ENCODE data around the gene ZNF770. TPM values are rescaled to one million over a fixed set of nuclear protein-coding genes. Genes with fewer than 3 reads are reported as not detected.
"Not testable (repeated sequence)": the region's sequence is repeated elsewhere in the genome, so short reads cannot be mapped to it uniquely, and the experiment has no call there.

The ZNF770 gene
- total and polyA plus RNA-seq, 7 donors = 4.8 to 21.4 (median 15.9) TPM

DNA sequence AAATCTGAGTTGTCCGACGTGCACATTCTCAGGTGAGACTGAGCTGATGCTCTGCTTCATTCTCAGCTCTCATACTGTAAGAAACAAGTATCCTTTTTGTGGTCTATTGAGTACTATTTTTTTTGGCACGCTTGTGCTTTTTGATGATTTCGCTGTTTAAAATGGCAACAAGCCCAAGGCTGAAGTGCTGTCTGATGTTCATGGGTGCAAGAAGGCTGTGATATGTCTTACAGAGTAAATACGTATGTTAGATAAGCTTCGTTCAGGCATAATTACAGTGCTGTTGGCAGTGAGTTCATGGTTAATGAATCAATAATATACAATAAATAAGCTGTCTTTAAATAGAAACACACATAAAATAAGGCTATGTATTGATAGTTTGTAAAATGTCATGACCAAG is 45.7 kb downstream of the ZNF770 start:
- WGBS, 2 donors = 48 to 78% methylated on average over 6 of the region's 6 CpGs
- H3K36me3 ChIP-seq = peaks cover 4 to 88% (median 17%) of the 10 kb centered on the region in 4 donors
- no peak overlapping the region for H3K27ac ChIP-seq

GRCh38 chr15:34941831-34942230 is 46.3 kb downstream of the ZNF770 start:
- WGBS, 2 donors = 78 to 80% methylated on average over 3 of the region's 3 CpGs
- DNase-seq = no peak
- intact Hi-C loops (cut with DNase I) = no loop called here

More for the DNA sequence above, 45.7 kb downstream of the ZNF770 start:
- Histone ChIP-seq H3K9me3 (no peaks in the 10 kb centered on the region), H3K4me3 (no peak overlapping the region), H3K27me3 (no peaks in the 10 kb centered on the region), H3K4me1 (no peaks in the 10 kb centered on the region)
- TF ChIP-seq POLR2A (IDR thresholded peaks at IDR 0.05) (no peak), CTCF (IDR thresholded peaks at IDR 0.05) (no peak), POLR2AphosphoS5 (IDR thresholded peaks at IDR 0.05) (no peak), EP300 (IDR thresholded peaks at IDR 0.05) (no peak)
- no peak for DNase-seq
- intact Hi-C loops (cut with DNase I) = no loop called here

DNA sequence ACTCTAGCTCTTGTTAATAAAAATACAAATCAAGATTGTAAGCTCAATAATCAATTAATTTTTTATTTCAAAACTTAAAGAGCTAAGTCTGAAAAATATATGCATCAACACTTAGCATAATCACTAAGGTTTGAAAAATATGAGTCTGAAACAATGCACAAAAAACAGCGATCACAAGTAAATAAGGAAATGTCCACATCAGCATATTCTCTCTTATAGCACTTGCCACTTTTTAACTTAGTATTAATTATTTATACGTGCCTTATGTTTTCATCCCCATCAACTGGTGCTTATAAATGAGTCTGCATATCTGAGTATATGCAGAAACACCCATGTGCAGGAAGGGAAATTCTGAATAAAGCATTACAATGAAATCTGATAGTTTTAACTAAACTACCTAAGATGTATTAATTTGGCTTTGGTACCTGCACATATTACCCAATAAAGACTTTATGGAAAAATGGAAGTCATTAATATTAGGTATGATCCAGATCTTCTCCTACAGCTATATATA is 46.8 kb downstream of the ZNF770 start:
- H3K9me3 ChIP-seq = no peaks in the 10 kb centered on the region
- H3K27ac ChIP-seq = no peak overlapping the region
- H3K4me1 ChIP-seq = no peaks in the 10 kb centered on the region
- peaks cover 4 to 99% (median 22%) of the 10 kb centered on the region in 4 donors for H3K36me3 ChIP-seq
- intact Hi-C loops (cut with DNase I) = no loop called here
- no peak overlapping the region for H3K4me3 ChIP-seq
- 98% methylated on average over 2 of the region's 2 CpGs for WGBS, 2 donors
- TF ChIP-seq POLR2AphosphoS5 (IDR thresholded peaks at IDR 0.05) (no peak), POLR2A (IDR thresholded peaks at IDR 0.05) (no peak), CTCF (IDR thresholded peaks at IDR 0.05) (no peak), EP300 (IDR thresholded peaks at IDR 0.05) (no peak)
- H3K27me3 ChIP-seq = no peaks in the 10 kb centered on the region
- DNase-seq = no peak

More at GRCh38 chr15:34941831-34942230, 46.3 kb downstream of the ZNF770 start:
- no peak overlapping the region for H3K4me3 ChIP-seq
- no peaks in the 10 kb centered on the region for H3K27me3 ChIP-seq
- H3K27ac ChIP-seq = no peak overlapping the region
- H3K36me3 ChIP-seq = peaks cover 4 to 94% (median 17%) of the 10 kb centered on the region in 4 donors
- no peak for TF ChIP-seq CTCF (IDR thresholded peaks at IDR 0.05)
- no peak for TF ChIP-seq POLR2AphosphoS5 (IDR thresholded peaks at IDR 0.05)
- no peaks in the 10 kb centered on the region for H3K4me1 ChIP-seq
- H3K9me3 ChIP-seq = no peaks in the 10 kb centered on the region

- H3K4me3 ChIP-seq = no peak overlapping the region
Measured at GRCh38 chr15:34933432-34933975, 54.6 kb downstream of the ZNF770 start.

DNA sequence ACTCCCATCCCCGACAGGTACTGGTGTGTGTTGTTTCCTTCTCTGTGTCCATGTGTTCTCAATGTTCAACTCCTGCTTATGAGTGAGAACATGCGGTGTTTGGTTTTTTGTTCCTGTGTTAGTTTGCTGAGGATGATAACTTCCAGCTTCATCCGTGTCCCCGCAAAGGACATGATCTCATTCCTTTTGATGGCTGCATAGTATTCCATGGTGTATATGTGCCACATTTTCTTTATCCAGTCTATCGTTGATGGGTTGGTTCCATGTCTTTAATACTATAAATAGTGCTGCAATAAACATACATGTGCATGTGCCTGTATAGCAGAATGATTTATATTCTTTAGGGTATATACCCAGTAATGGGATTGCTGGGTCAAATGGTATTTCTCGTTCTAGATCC is 59.7 kb downstream of the ZNF770 start:
- 98% methylated on average over 6 of the region's 6 CpGs for WGBS, 2 donors
- H3K9me3 ChIP-seq; DNase-seq; H3K27me3 ChIP-seq; H3K27ac ChIP-seq; H3K4me1 ChIP-seq; intact Hi-C loops (cut with DNase I); H3K4me3 ChIP-seq: not testable (repeated sequence)
- peaks cover 0 to 91% (median 31%) of the 10 kb centered on the region in 4 donors for H3K36me3 ChIP-seq

More at GRCh38 chr15:34933432-34933975, 54.6 kb downstream of the ZNF770 start:
- intact Hi-C loops (cut with DNase I) = no loop called here
- TF ChIP-seq POLR2A (IDR thresholded peaks at IDR 0.05) = no peak
- no peak for TF ChIP-seq POLR2AphosphoS5 (IDR thresholded peaks at IDR 0.05)
- no peak for TF ChIP-seq CTCF (IDR thresholded peaks at IDR 0.05)
- TF ChIP-seq EP300 (IDR thresholded peaks at IDR 0.05) = no peak
- Histone ChIP-seq H3K27me3 (no peaks in the 10 kb centered on the region), H3K9me3 (no peaks in the 10 kb centered on the region), H3K4me1 (no peaks in the 10 kb centered on the region), H3K27ac (no peak overlapping the region), H3K36me3 (peaks cover 12 to 100% (median 41%) of the 10 kb centered on the region in 4 donors)
- no peak for DNase-seq
- 85 to 98% methylated on average over 3 of the region's 3 CpGs for WGBS, 2 donors

Other genes with a start within 250 kb of the ZNF770 start
- under 1 TPM in 1 of 4 donors, not detected in 3; 0.28 TPM for gene GJD2, start 233.3 kb downstream of the ZNF770 start, total RNA-seq
- gene GJD2, start 233.3 kb downstream of the ZNF770 start, polyA plus RNA-seq = not detected
- gene ACTC1, start 192.7 kb downstream of the ZNF770 start, total RNA-seq = 1 to 10 TPM in 2 of 4 donors, under 1 TPM in 2; 0.36 to 3.6 (median 0.93) TPM
- 10 to 100 TPM in 1 of 3 donors, 1 to 10 TPM in 2; 1.2 to 11.1 (median 3.0) TPM for gene ACTC1, start 192.7 kb downstream of the ZNF770 start, polyA plus RNA-seq
- 10 to 100 TPM; 17.4 to 24.2 (median 21.6) TPM for gene AQR, start 18.5 kb downstream of the ZNF770 start, total RNA-seq
- 1 to 10 TPM; 3.7 to 9.6 (median 4.8) TPM for gene AQR, start 18.5 kb downstream of the ZNF770 start, polyA plus RNA-seq
- 1 to 10 TPM in 2 of 4 donors, not detected in 2; 1.2 to 2.2 TPM for gene NANOGP8, start 97.0 kb upstream of the ZNF770 start, total RNA-seq
- under 1 TPM in 1 of 3 donors, not detected in 2; 0.15 TPM for gene NANOGP8, start 97.0 kb upstream of the ZNF770 start, polyA plus RNA-seq